ENCODE measurements around the gene MARCKSL1. TPM values are rescaled to one million over a fixed set of nuclear protein-coding genes. Genes with fewer than 3 reads are reported as not detected.
A peak's percentile ranks its signal among the peaks of the same experiment; 100 is the strongest.

Gene MARCKSL1
- total and polyA plus RNA-seq, 7 experiments from 2014 or later = 22.2 to 222 (median 69.0) TPM

- intact Hi-C loops (cut with micrococcal nuclease) = loop anchor here (2.0 to 5.0 kb wide), 4 partner anchors 46 to 691 kb away; partner anchors contain the start of genes BSDC1 (in 1 of the 2), HDAC1 (in 1 of the 2) and TMEM39B (in 1 of the 2)
- Histone ChIP-seq H3K4me1 (ENCODE audit: control insufficient read depth in 2 of 2, insufficient read depth in 2 of 2, low read length in 2 of 2) (peaks cover 20 to 33% of the 10 kb centered on the region in 2 donors), H3K4me3 (ENCODE audit: low read length) (no peak overlapping the region), H3K27me3 (ENCODE audit: control insufficient read depth in 2 of 2, insufficient read depth in 2 of 2, low read length in 2 of 2) (no peaks in the 10 kb centered on the region), H3K27ac (ENCODE audit: low read depth, low read length) (no peak overlapping the region), H3K36me3 (ENCODE audit: control insufficient read depth in 2 of 3, insufficient read depth in 3 of 3, low read length in 3 of 3) (peaks cover 0 to 6% (median 3%) of the 10 kb centered on the region in 3 experiments), H3K9me3 (ENCODE audit: control insufficient read depth in 2 of 3, low read length in 3 of 3) (no peaks in the 10 kb centered on the region)
- CTCF ChIA-PET = interaction anchor here (3.0 kb wide), 1 partner anchor 122 kb away, joined by 14 read pairs; no protein-coding TSS in a partner anchor
- no peak for DNase-seq
- H3K27ac Mint-ChIP-seq = peak overlapping the region in 5 of 9 donors; percentile 36 to 86 (median 72)
- peak overlapping the region in 8 of 10 donors; percentile 1 to 82 (median 56) for H3K4me3 Mint-ChIP-seq
- H3K4me1 Mint-ChIP-seq = peaks cover 34 to 53% (median 41%) of the 10 kb centered on the region in 7 donors
- peak; percentile 50 for ATAC-seq
- H3K9me3 Mint-ChIP-seq = no peaks in the 10 kb centered on the region
- H3K27me3 Mint-ChIP-seq = peaks cover 0 to 1% (median 0%) of the 10 kb centered on the region in 5 donors
- peaks cover 0 to 8% (median 0%) of the 10 kb centered on the region in 5 donors for H3K36me3 Mint-ChIP-seq
- POLR2A ChIA-PET = interaction anchor here (0.8 to 6.3 kb wide), 17 partner anchors 8 to 122 kb away, joined by 3 to 64 read pairs (median 8); partner anchors contain the start of genes BSDC1 and LCK
Measured at GRCh38 chr1:32337855-32338636, 2.0 kb upstream of the MARCKSL1 start.

- no peaks in the 10 kb centered on the region for H3K9me3 Mint-ChIP-seq
- peak; percentile 74 for ATAC-seq
- H3K4me1 Mint-ChIP-seq = peaks cover 36 to 46% (median 42%) of the 10 kb centered on the region in 7 donors
- peak overlapping the region in 8 of 9 donors; percentile 2 to 83 (median 70) for H3K27ac Mint-ChIP-seq
- peak in 3 of 9 donors; percentile 38 to 72 (median 70) for DNase-seq
- Histone ChIP-seq H3K4me3 (ENCODE audit: low read length) (no peak overlapping the region), H3K9me3 (ENCODE audit: control insufficient read depth in 2 of 3, low read length in 3 of 3) (no peaks in the 10 kb centered on the region), H3K4me1 (ENCODE audit: control insufficient read depth in 2 of 2, insufficient read depth in 2 of 2, low read length in 2 of 2) (peaks cover 20 to 33% of the 10 kb centered on the region in 2 donors), H3K36me3 (ENCODE audit: control insufficient read depth in 2 of 3, insufficient read depth in 3 of 3, low read length in 3 of 3) (peaks cover 3 to 8% (median 6%) of the 10 kb centered on the region in 3 experiments), H3K27me3 (ENCODE audit: control insufficient read depth in 2 of 2, insufficient read depth in 2 of 2, low read length in 2 of 2) (no peaks in the 10 kb centered on the region), H3K27ac (ENCODE audit: low read depth, low read length) (peak overlapping the region; percentile 24)
- intact Hi-C loops (cut with micrococcal nuclease) = loop anchor here (1.0 to 5.0 kb wide), 7 partner anchors 14 to 690 kb away; partner anchors contain the start of genes HDAC1 (in 2 of the 2), BSDC1 (in 1 of the 2), EIF3I (in 1 of the 2) and TMEM234 (in 1 of the 2)
- H3K27me3 Mint-ChIP-seq = peaks cover 0 to 1% (median 0%) of the 10 kb centered on the region in 5 donors
- H3K36me3 Mint-ChIP-seq = peaks cover 0 to 8% (median 0%) of the 10 kb centered on the region in 5 donors
- H3K4me3 Mint-ChIP-seq = peak overlapping the region; percentile 60 to 86 (median 78)
- ChIA-PET CTCF (interaction anchor here (3.0 kb wide), 1 partner anchor 121 kb away, joined by 14 read pairs; no protein-coding TSS in a partner anchor), POLR2A (interaction anchor here (0.8 to 6.3 kb wide), 24 partner anchors 9 to 229 kb away, joined by 3 to 64 read pairs (median 8); partner anchors contain the start of genes BSDC1, HDAC1, IQCC and KPNA6)
Measured at GRCh38 chr1:32336963-32337675, 1.1 kb upstream of the MARCKSL1 start.

- H3K9me3 Mint-ChIP-seq = no peaks in the 10 kb centered on the region
- intact Hi-C loops (cut with micrococcal nuclease) = loop anchor here (1.0 to 5.0 kb wide), 7 partner anchors 15 to 689 kb away; partner anchors contain the start of genes HDAC1 (in 2 of the 2), BSDC1 (in 1 of the 2), EIF3I (in 1 of the 2) and TMEM234 (in 1 of the 2)
- peak overlapping the region in 7 of 9 donors; percentile 2 to 83 (median 63) for H3K27ac Mint-ChIP-seq
- Histone ChIP-seq H3K4me3 (ENCODE audit: low read length) (peak overlapping the region; percentile 30), H3K4me1 (ENCODE audit: control insufficient read depth in 2 of 2, insufficient read depth in 2 of 2, low read length in 2 of 2) (peaks cover 20 to 33% of the 10 kb centered on the region in 2 donors), H3K27me3 (ENCODE audit: control insufficient read depth in 2 of 2, insufficient read depth in 2 of 2, low read length in 2 of 2) (no peaks in the 10 kb centered on the region), H3K9me3 (ENCODE audit: control insufficient read depth in 2 of 3, low read length in 3 of 3) (no peaks in the 10 kb centered on the region), H3K36me3 (ENCODE audit: control insufficient read depth in 2 of 3, insufficient read depth in 3 of 3, low read length in 3 of 3) (peaks cover 3 to 13% (median 6%) of the 10 kb centered on the region in 3 experiments), H3K27ac (ENCODE audit: low read depth, low read length) (peak overlapping the region; percentile 24)
- ChIA-PET POLR2A (interaction anchor here (0.7 to 6.3 kb wide), 40 partner anchors 9 to 229 kb away, joined by 3 to 64 read pairs (median 7); partner anchors contain the start of genes BSDC1, CCDC28B, HDAC1 and IQCC), CTCF (interaction anchor here (0.8 to 3.0 kb wide), 8 partner anchors 9 to 121 kb away, joined by 3 to 14 read pairs (median 5); partner anchors contain the start of gene BSDC1)
- no peak for ATAC-seq
- peaks cover 0 to 9% (median under 1%) of the 10 kb centered on the region in 5 donors for H3K36me3 Mint-ChIP-seq
- no peak for DNase-seq
- peaks cover 36 to 48% (median 43%) of the 10 kb centered on the region in 7 donors for H3K4me1 Mint-ChIP-seq
- H3K4me3 Mint-ChIP-seq = peak overlapping the region; percentile 56 to 86 (median 78)
- peaks cover 0 to 1% (median 0%) of the 10 kb centered on the region in 5 donors for H3K27me3 Mint-ChIP-seq
Measured at GRCh38 chr1:32336591-32336932, 529 bp upstream of the MARCKSL1 start.

GRCh38 chr1:32335535-32335789 is 571 bp downstream of the MARCKSL1 start:
- DNase-seq (no peak), ATAC-seq (peak; percentile 4)
- Histone ChIP-seq H3K36me3 (ENCODE audit: control insufficient read depth in 2 of 3, insufficient read depth in 3 of 3, low read length in 3 of 3) (peaks cover 6 to 24% (median 11%) of the 10 kb centered on the region in 3 experiments), H3K27me3 (ENCODE audit: control insufficient read depth in 2 of 2, insufficient read depth in 2 of 2, low read length in 2 of 2) (no peaks in the 10 kb centered on the region), H3K27ac (ENCODE audit: low read depth, low read length) (peak overlapping the region; percentile 70), H3K9me3 (ENCODE audit: control insufficient read depth in 2 of 3, low read length in 3 of 3) (no peaks in the 10 kb centered on the region), H3K4me1 (ENCODE audit: control insufficient read depth in 2 of 2, insufficient read depth in 2 of 2, low read length in 2 of 2) (peaks cover 20 to 33% of the 10 kb centered on the region in 2 donors), H3K4me3 (ENCODE audit: low read length) (peak overlapping the region; percentile 60)
- H3K27ac Mint-ChIP-seq = no peak overlapping the region
- peaks cover 0 to 1% (median 0%) of the 10 kb centered on the region in 5 donors for H3K27me3 Mint-ChIP-seq
- no peaks in the 10 kb centered on the region for H3K9me3 Mint-ChIP-seq
- ChIA-PET CTCF (interaction anchor here (0.7 to 3.0 kb wide), 8 partner anchors 10 to 126 kb away, joined by 3 to 14 read pairs (median 4); partner anchors contain the start of genes BSDC1 and DCDC2B), POLR2A (interaction anchor here (0.8 to 6.3 kb wide), 29 partner anchors 7 to 195 kb away, joined by 3 to 64 read pairs (median 13); partner anchors contain the start of genes BSDC1, CCDC28B, HDAC1 and IQCC)
- peaks cover 6 to 17% (median 8%) of the 10 kb centered on the region in 5 donors for H3K36me3 Mint-ChIP-seq
- intact Hi-C loops (cut with micrococcal nuclease) = loop anchor here (1.0 to 5.0 kb wide), 12 partner anchors 13 to 688 kb away; partner anchors contain the start of genes BSDC1 (in 1 of the 2), HDAC1 (in 1 of the 2), TMEM39B (in 1 of the 2) and TXLNA (in 1 of the 2)
- peaks cover 38 to 52% (median 45%) of the 10 kb centered on the region in 7 donors for H3K4me1 Mint-ChIP-seq
- H3K4me3 Mint-ChIP-seq = peak overlapping the region in 7 of 10 donors; percentile 82 to 93 (median 91)

- POLR2A ChIA-PET = interaction anchor here (0.8 to 6.3 kb wide), 28 partner anchors 11 to 195 kb away, joined by 3 to 64 read pairs (median 10); partner anchors contain the start of genes BSDC1, CCDC28B, HDAC1 and IQCC
- peaks cover 6 to 17% (median 8%) of the 10 kb centered on the region in 5 donors for H3K36me3 Mint-ChIP-seq
- H3K27ac Mint-ChIP-seq = peak overlapping the region; percentile 74 to 95 (median 89)
Measured at GRCh38 chr1:32334864-32335534, 1.0 kb downstream of the MARCKSL1 start.

More at GRCh38 chr1:32334864-32335534, 1.0 kb downstream of the MARCKSL1 start:
- Mint-ChIP-seq H3K27me3 (no peaks in the 10 kb centered on the region), H3K4me1 (peaks cover 38 to 52% (median 45%) of the 10 kb centered on the region in 7 donors), H3K9me3 (no peaks in the 10 kb centered on the region), H3K4me3 (peak overlapping the region; percentile 82 to 93 (median 90))
- intact Hi-C loops (cut with micrococcal nuclease) = loop anchor here (1.0 to 5.0 kb wide), 12 partner anchors 13 to 688 kb away; partner anchors contain the start of genes BSDC1 (in 1 of the 2), HDAC1 (in 1 of the 2), TMEM39B (in 1 of the 2) and TXLNA (in 1 of the 2)
- peak overlapping the region; percentile 60 for H3K4me3 ChIP-seq (ENCODE audit: low read length)
- CTCF ChIA-PET = interaction anchor here (1.4 to 3.0 kb wide), 3 partner anchors 55 to 119 kb away, joined by 4 to 14 read pairs (median 13); no protein-coding TSS in a partner anchor
- H3K9me3 ChIP-seq (ENCODE audit: control insufficient read depth in 2 of 3, low read length in 3 of 3) = no peaks in the 10 kb centered on the region
- DNase-seq (peak; percentile 63 to 77 (median 71)), ATAC-seq (peak; percentile 67)
- peak overlapping the region; percentile 70 for H3K27ac ChIP-seq (ENCODE audit: low read depth, low read length)
- H3K4me1 ChIP-seq (ENCODE audit: control insufficient read depth in 2 of 2, insufficient read depth in 2 of 2, low read length in 2 of 2) = peaks cover 20 to 33% of the 10 kb centered on the region in 2 donors
- H3K27me3 ChIP-seq (ENCODE audit: control insufficient read depth in 2 of 2, insufficient read depth in 2 of 2, low read length in 2 of 2) = no peaks in the 10 kb centered on the region
- H3K36me3 ChIP-seq (ENCODE audit: control insufficient read depth in 2 of 3, insufficient read depth in 3 of 3, low read length in 3 of 3) = peaks cover 6 to 28% (median 12%) of the 10 kb centered on the region in 3 experiments

Data from naive thymus-derived CD4-positive, alpha-beta T cell (primary cell).